GM12878 (cell line): Measurements from ENCODE around the gene NKD1. TPM values are rescaled to one million over a fixed set of nuclear protein-coding genes. Genes with fewer than 3 reads are reported as not detected.
A peak's percentile ranks its signal among the peaks of the same experiment; 100 is the strongest.

ENCODE experiments used
- BMI1 ChIP-seq: fragments of 450-650 bp; IDR thresholded peaks from 2 replicates; pipeline ENCODE4 v1.6.1; 2016; ENCODE audit warnings: mild to moderate bottlenecking, moderate library complexity, borderline replicate concordance
- CHD2 ChIP-seq: IDR thresholded peaks from 2 replicates; pipeline ENCODE4 v1.6.1; 2011; ENCODE audit warnings: low read depth, low read length, improper control_type of control experiment, borderline replicate concordance
- E2F8 ChIP-seq: fragments of 450-650 bp; IDR thresholded peaks from 2 replicates; pipeline ENCODE4 v1.6.1; 2018; ENCODE audit warnings: mild to moderate bottlenecking, low read depth, moderate library complexity; ENCODE audit not compliant: partially characterized antibody
- E4F1 ChIP-seq: fragments of 450-650 bp; IDR thresholded peaks from 2 replicates; pipeline ENCODE4 v1.6.1; 2018; ENCODE audit warnings: borderline replicate concordance, mild to moderate bottlenecking; ENCODE audit not compliant: partially characterized antibody
- EED ChIP-seq: sonication (generic); IDR thresholded peaks from 2 replicates; pipeline ENCODE4 v1.6.1; 2016; ENCODE audit warnings: antibody characterized with exemption, low read depth
- FOXK2 ChIP-seq: fragments of 450-650 bp; IDR thresholded peaks from 2 replicates; pipeline ENCODE4 v1.6.1; 2017; ENCODE audit warnings: mild to moderate bottlenecking, moderate library complexity
- IKZF1 ChIP-seq: fragments of 450-650 bp; conservative IDR thresholded peaks from 2 replicates; pipeline ENCODE4 v1.6.1; 2017; ENCODE audit warnings: antibody characterized with exemption, mild to moderate bottlenecking
- IRF5 ChIP-seq: fragments of 450-650 bp; IDR thresholded peaks from 2 replicates; pipeline ENCODE4 v1.6.1; 2017; ENCODE audit warnings: borderline replicate concordance
- JUND ChIP-seq: IDR thresholded peaks from 2 replicates; pipeline ENCODE4 v1.6.1; 2012; ENCODE audit warnings: low read depth, mild to moderate bottlenecking, low read length, improper control_type of control experiment, moderate library complexity
- KLF5 ChIP-seq: fragments of 450-650 bp; IDR thresholded peaks from 2 replicates; pipeline ENCODE4 v1.6.1; 2014; ENCODE audit warnings: mild to moderate bottlenecking; ENCODE audit not compliant: partially characterized antibody
- MAX ChIP-seq: IDR thresholded peaks from 2 replicates; pipeline ENCODE4 v1.6.1; 2012; ENCODE audit warnings: low read depth, low read length, improper control_type of control experiment
- NFIC ChIP-seq: IDR thresholded peaks from 2 replicates; pipeline ENCODE4 v1.6.1; 2012; ENCODE audit warnings: low read depth, mild to moderate bottlenecking, inconsistent platforms, low read length, moderate library complexity
- NR2C2 ChIP-seq: IDR thresholded peaks from 2 replicates; pipeline ENCODE4 v1.6.1; 2011; ENCODE audit warnings: borderline replicate concordance, low read depth; ENCODE audit not compliant: control insufficient read depth, insufficient read length
- PAX8 ChIP-seq: fragments of 450-650 bp; IDR thresholded peaks from 2 replicates; pipeline ENCODE4 v1.6.1; 2017; ENCODE audit warnings: mild to moderate bottlenecking, moderate library complexity
- POLR2AphosphoS2 ChIP-seq: IDR thresholded peaks from 2 replicates; pipeline ENCODE4 v1.6.1; 2011; ENCODE audit warnings: low read depth, mild to moderate bottlenecking, low read length, improper control_type of control experiment, moderate library complexity
- RB1 ChIP-seq: fragments of 450-650 bp; formaldehyde crosslinking; IDR thresholded peaks from 2 replicates; pipeline ENCODE4 v1.6.1; 2017; ENCODE audit warnings: mild to moderate bottlenecking, borderline replicate concordance
- SMARCA5 ChIP-seq: fragments of 450-650 bp; IDR thresholded peaks from 2 replicates; pipeline ENCODE4 v1.6.1; 2017; ENCODE audit warnings: mild to moderate bottlenecking
- STAT3 ChIP-seq: IDR thresholded peaks from 2 replicates; pipeline ENCODE4 v1.6.1; 2011; ENCODE audit warnings: low read depth, low read length, improper control_type of control experiment
- SUPT20H ChIP-seq: IDR thresholded peaks from 2 replicates; pipeline ENCODE4 v1.6.1; 2011; ENCODE audit warnings: low read depth, mild to moderate bottlenecking, low read length, moderate library complexity, borderline replicate concordance; ENCODE audit not compliant: control insufficient read depth
- TCF7 ChIP-seq: IDR thresholded peaks from 2 replicates; pipeline ENCODE4 v1.6.1; 2014; ENCODE audit warnings: antibody characterized with exemption, borderline replicate concordance
- ZBED1 ChIP-seq: IDR thresholded peaks from 2 replicates; pipeline ENCODE4 v1.6.1; 2016; ENCODE audit warnings: borderline replicate concordance
- ZNF207 ChIP-seq: fragments of 450-650 bp; IDR thresholded peaks from 2 replicates; pipeline ENCODE4 v1.6.1; 2014; ENCODE audit warnings: antibody characterized with exemption, mild to moderate bottlenecking, borderline replicate concordance
- ZNF217 ChIP-seq: fragments of 450-650 bp; IDR thresholded peaks from 2 replicates; pipeline ENCODE4 v1.6.1; 2017; ENCODE audit warnings: antibody characterized with exemption, mild to moderate bottlenecking
- ZNF274 ChIP-seq: IDR thresholded peaks from one replicate; pipeline ENCODE4 v1.8.0; 2011; ENCODE audit not compliant: insufficient read length, insufficient read depth
- ZZZ3 ChIP-seq: IDR thresholded peaks from 2 replicates; pipeline ENCODE4 v1.6.1; 2011; ENCODE audit warnings: low read depth; ENCODE audit not compliant: control insufficient read depth, insufficient read length
- polyA plus RNA-seq, 11 experiments: library from polyadenylated mRNA; depleted of rRNA in 4 of 11; unstranded in 6 of 11; stranded (reverse) in 5 of 11; fragments of >200 nt; fragmentation: Nextera tagmentation in 4 of 11; fragmentation: Illumina TruSeq in 1 of 11; extraction: Ambion mirVana in 4 of 11; extraction: Trizol in 1 of 11; gene quantifications; 1 replicate in 1 of 11; 2 replicates in 10 of 11; pipeline versions ENCODE4 v1.2.1 to v1.2.3, GENCODE V29; 2011 to 2016; ENCODE audit warnings: inconsistent platforms in 2 of 11, missing spikeins in 2 of 11, low read depth in 1 of 11
- total RNA-seq, 4 experiments: library from RNA; depleted of rRNA in 3 of 4; stranded (reverse); fragments of >200 nt in 3 of 4; fragmentation: Illumina TruSeq in 1 of 4; extraction: Trizol in 1 of 4; gene quantifications; 2 replicates each; pipeline versions ENCODE4 v1.2.1 to v1.2.3, GENCODE V29; 2013 to 2021

Gene NKD1
- total and polyA plus RNA-seq, 10 of the 15 experiments (the other 5 are each of a cell fraction or from before 2014, with no cell fraction given): under 0.01 to 0.49 (median 0.04) TPM; not detected in 2

GRCh38 chr16:50683689-50684374 is 135.6 kb downstream of the NKD1 start (continued):
- TF ChIP-seq IRF5: no peak
- TF ChIP-seq SUPT20H: no peak
- TF ChIP-seq ZNF274: no peak
- 0 out of 2 replicates have a peak, but pooled peaks have one; percentile 69 for TF ChIP-seq STAT3
- TF ChIP-seq RB1: peak; percentile 82
- no peak for TF ChIP-seq PAX8
- peak; percentile 97 for TF ChIP-seq EED
- no peak; the same call in 1 of the 2 replicates for TF ChIP-seq ZNF207
- no peak for TF ChIP-seq POLR2AphosphoS2
- peak; percentile 52; the same call in 1 of the 2 replicates for TF ChIP-seq ZBED1
- peak; percentile 98 for TF ChIP-seq IKZF1
- no peak for TF ChIP-seq E2F8
- TF ChIP-seq NR2C2: no peak
- TF ChIP-seq E4F1: peak; percentile 27
- no peak for TF ChIP-seq TCF7
- TF ChIP-seq ZNF217: no peak
- peak; percentile 23 for TF ChIP-seq KLF5
- peak; percentile 91 for TF ChIP-seq NFIC
- TF ChIP-seq ZZZ3: no peak
- peak; percentile 25; the same call in 1 of the 2 replicates for TF ChIP-seq JUND
- TF ChIP-seq MAX: peak; percentile 78
- TF ChIP-seq BMI1: no peak; the same call in 1 of the 2 replicates
- TF ChIP-seq FOXK2: 0 out of 2 replicates have a peak, but pooled peaks have one; percentile 25
- TF ChIP-seq SMARCA5: no peak
- peak; percentile 69; the same call in 1 of the 2 replicates for TF ChIP-seq CHD2
